ENCODE results near the gene NPLOC4. TPM values are rescaled to one million over a fixed set of nuclear protein-coding genes. Genes with fewer than 3 reads are reported as not detected.

NPLOC4 gene
- total and polyA plus RNA-seq, 8 donors = 50.5 to 122 (median 56.5) TPM

DNA sequence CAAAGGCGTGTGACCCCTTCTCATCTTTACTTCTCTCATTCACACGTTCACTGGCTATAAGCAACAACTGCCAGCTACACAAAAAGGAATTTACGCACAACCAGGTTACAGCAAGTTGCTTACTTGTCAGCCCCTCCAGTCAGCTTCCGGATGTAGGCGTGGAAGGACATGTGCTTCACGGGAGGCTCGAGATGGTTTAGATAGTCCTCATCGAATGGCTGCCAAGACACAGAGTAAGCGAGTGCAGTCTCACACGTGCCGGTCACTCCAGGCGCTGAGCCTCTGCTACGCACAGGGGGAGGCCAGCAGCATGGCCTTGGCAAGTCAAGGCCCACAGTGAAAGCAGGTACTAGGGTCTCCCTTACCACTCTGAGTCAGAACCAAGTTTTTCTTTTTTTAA, 28.3 kb downstream of the NPLOC4 start:
- intact Hi-C loops (cut with DNase I) = loop anchor here in 1 of 2 donors (10.0 kb wide), 1 partner anchor 354 kb away; no protein-coding TSS in a partner anchor
- no peak for ATAC-seq

GRCh38 chr17:81608082-81608481, 28.8 kb downstream of the NPLOC4 start:
- H3K9me3 ChIP-seq = no peaks in the 10 kb centered on the region
- DNase-seq = no peak
- no peaks in the 10 kb centered on the region for H3K27me3 ChIP-seq
- peaks cover 0 to 16% of the 10 kb centered on the region in 2 donors for H3K4me1 ChIP-seq
- peaks cover 0 to 97% of the 10 kb centered on the region in 2 donors for H3K36me3 ChIP-seq
- no peak overlapping the region for H3K27ac ChIP-seq
- no peak overlapping the region for H3K4me3 ChIP-seq
- intact Hi-C loops (cut with DNase I) = loop anchor here in 1 of 2 donors (10.0 kb wide), 1 partner anchor 353 kb away; no protein-coding TSS in a partner anchor
- TF ChIP-seq CTCF (IDR thresholded peaks at IDR 0.05) = no peak
- ATAC-seq = no peak

More for the DNA sequence above, 28.3 kb downstream of the NPLOC4 start:
- Histone ChIP-seq H3K27ac (peak overlapping the region in 1 of 2 donors; percentile 40), H3K36me3 (peaks cover 0 to 97% of the 10 kb centered on the region in 2 donors), H3K27me3 (no peaks in the 10 kb centered on the region), H3K4me1 (peaks cover 0 to 16% of the 10 kb centered on the region in 2 donors), H3K4me3 (no peak overlapping the region), H3K9me3 (no peaks in the 10 kb centered on the region)
- TF ChIP-seq CTCF (IDR thresholded peaks at IDR 0.05) = no peak
- no peak for DNase-seq

DNA sequence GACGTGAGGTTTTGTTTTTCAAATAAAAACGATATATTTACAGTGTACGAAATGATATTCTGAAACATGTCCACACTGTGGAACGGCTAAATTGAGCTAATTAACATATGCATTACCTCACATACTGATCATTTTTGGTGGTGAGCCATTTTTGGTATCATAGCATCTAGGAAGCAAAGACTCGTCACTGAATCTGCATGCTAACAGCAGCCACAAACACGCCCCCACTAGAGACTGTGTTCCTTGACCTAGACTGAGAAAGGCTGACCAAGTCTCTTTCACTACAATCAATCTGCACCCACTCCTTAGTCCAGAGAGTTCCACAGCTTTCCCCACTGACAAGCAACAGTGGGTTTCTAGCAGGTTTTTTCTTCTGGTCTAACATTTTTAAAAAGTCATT, 29.5 kb downstream of the NPLOC4 start:
- no peak for ATAC-seq
- Histone ChIP-seq H3K4me1 (peaks cover 0 to 16% of the 10 kb centered on the region in 2 donors), H3K27ac (no peak overlapping the region), H3K36me3 (peaks cover 0 to 94% of the 10 kb centered on the region in 2 donors), H3K9me3 (no peaks in the 10 kb centered on the region), H3K27me3 (no peaks in the 10 kb centered on the region), H3K4me3 (no peak overlapping the region)
- DNase-seq = no peak
- TF ChIP-seq CTCF (IDR thresholded peaks at IDR 0.05) = no peak
- intact Hi-C loops (cut with DNase I) = loop anchor here in 1 of 2 donors (10.0 kb wide), 1 partner anchor 353 kb away; no protein-coding TSS in a partner anchor

- TF ChIP-seq CTCF (IDR thresholded peaks at IDR 0.05) = no peak
- intact Hi-C loops (cut with DNase I) = loop anchor here in 1 of 2 donors (10.0 kb wide), 1 partner anchor 349 kb away; no protein-coding TSS in a partner anchor
- ATAC-seq = no peak
- Histone ChIP-seq H3K9me3 (no peaks in the 10 kb centered on the region), H3K4me1 (peaks cover 0 to 17% of the 10 kb centered on the region in 2 donors), H3K27me3 (no peaks in the 10 kb centered on the region), H3K36me3 (peaks cover 0 to 95% of the 10 kb centered on the region in 2 donors), H3K4me3 (no peak overlapping the region), H3K27ac (no peak overlapping the region)
- DNase-seq = no peak
Measured at GRCh38 chr17:81603846-81604610, 32.9 kb downstream of the NPLOC4 start.

DNA sequence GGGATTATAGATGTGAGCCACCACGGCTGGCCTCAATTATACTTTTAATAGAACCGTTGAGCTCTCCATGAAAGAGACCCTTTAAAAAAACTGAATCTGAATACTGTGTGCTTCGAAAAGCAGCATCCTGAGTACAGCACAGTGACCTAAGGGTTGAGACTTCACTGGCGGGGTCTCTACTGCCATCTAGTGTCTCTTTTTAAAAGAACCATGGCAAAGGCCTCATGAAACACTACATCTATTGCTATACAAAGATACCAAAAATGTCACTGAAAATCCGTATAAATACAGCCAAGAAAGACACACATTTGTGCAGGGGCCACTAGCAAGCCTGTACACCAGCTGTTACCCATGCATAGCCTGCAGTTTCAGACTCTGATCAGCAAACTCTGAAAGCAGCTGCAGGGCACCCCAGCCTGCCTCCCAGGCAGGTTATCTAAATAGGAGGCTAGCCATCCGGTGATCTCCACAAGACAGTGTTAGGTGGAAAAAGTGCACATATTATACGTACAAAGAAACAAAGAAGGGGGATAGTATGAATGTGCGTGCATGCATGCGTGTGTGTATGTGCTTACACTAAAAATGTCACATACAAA, 35.3 kb downstream of the NPLOC4 start:
- Histone ChIP-seq H3K27me3 (no peaks in the 10 kb centered on the region), H3K4me3 (no peak overlapping the region), H3K4me1 (peaks cover 0 to 13% of the 10 kb centered on the region in 2 donors), H3K36me3 (peaks cover 0 to 95% of the 10 kb centered on the region in 2 donors), H3K9me3 (no peaks in the 10 kb centered on the region), H3K27ac (no peak overlapping the region)
- peak in 2 of 4 donors; percentile 62 to 73 for DNase-seq
- intact Hi-C loops (cut with DNase I) = loop anchor here in 1 of 2 donors (10.0 kb wide), 1 partner anchor 347 kb away; no protein-coding TSS in a partner anchor
- peak; percentile 98 for ATAC-seq
- peak; percentile 72 to 77 for TF ChIP-seq CTCF (IDR thresholded peaks at IDR 0.05)
